Sigmoid colon (tissue), 7 donors: Measurements from ENCODE around the gene ST6GAL2. TPM values are rescaled to one million over a fixed set of nuclear protein-coding genes. Genes with fewer than 3 reads are reported as not detected.

ENCODE experiments used
- DNase-seq: peaks from one replicate; pipeline ENCODE4 v3.0.0-alpha.2; 2019
- H3K27ac ChIP-seq, 4 donors: fragments of 200-600 bp; sonication (generic); one replicate each; pipeline ENCODE4 v1.5.1; 2016 to 2019; ENCODE audit warnings: mild to moderate bottlenecking in 1 of 4
- H3K27me3 ChIP-seq, 3 donors: fragments of 200-600 bp; sonication (generic); one replicate each; pipeline ENCODE4 v1.5.1; 2019; ENCODE audit warnings: mild to moderate bottlenecking in 1 of 3
- H3K36me3 ChIP-seq, 4 donors: fragments of 200-600 bp; sonication (generic); one replicate each; pipeline ENCODE4 v1.5.1; 2016 to 2019
- H3K4me1 ChIP-seq, 4 donors: fragments of 200-600 bp; sonication (generic); one replicate each; pipeline ENCODE4 v1.5.1; 2017 to 2019
- H3K4me3 ChIP-seq, 4 donors: fragments of 200-600 bp; sonication (generic); one replicate each; pipeline ENCODE4 v1.5.1; 2017 to 2019; ENCODE audit warnings: mild to moderate bottlenecking in 2 of 4, moderate library complexity in 1 of 4
- H3K9me3 ChIP-seq, 4 donors: fragments of 200-600 bp in 3 of 4; sonication (generic) in 3 of 4; one replicate each; pipeline versions ENCODE4 v1.5.1 to v1.6.1; 2013 to 2019
- CTCF ChIP-seq, 4 experiments: fragments of 450-650 bp in 3 of 4; fragments of 200-600 bp in 1 of 4; IDR thresholded peaks; one replicate each; pipeline ENCODE4 v1.5.1; 2016 to 2019; ENCODE audit warnings: antibody characterized with exemption in 4 of 4, mild to moderate bottlenecking in 3 of 4, moderate library complexity in 2 of 4
- EP300 ChIP-seq, 4 donors: sonication (generic); formaldehyde crosslinking; IDR thresholded peaks; one replicate each; pipeline ENCODE4 v1.6.1; 2017; ENCODE audit warnings: antibody characterized with exemption in 4 of 4
- POLR2A ChIP-seq, 2 donors: fragments of 450-650 bp; IDR thresholded peaks; one replicate each; pipeline ENCODE4 v1.6.1; 2016; ENCODE audit warnings: antibody characterized with exemption in 2 of 2, mild to moderate bottlenecking in 2 of 2, moderate library complexity in 2 of 2
- POLR2AphosphoS5 ChIP-seq, 4 donors: sonication (generic); formaldehyde crosslinking; IDR thresholded peaks; one replicate each; pipeline ENCODE4 v1.6.1; 2017; ENCODE audit warnings: antibody characterized with exemption in 4 of 4
- WGBS, 2 donors: extraction: QIAGEN DNeasy Blood & Tissue Kit; methylation state at CpG; one replicate each; pipeline ENCODE4 v1.1.7; 2013; 5-methylcytosine and 5-hydroxymethylcytosine counted together
- intact Hi-C: fragments of 100-400 bp; cut with DNase I; formaldehyde crosslinking; loops from one replicate; pipeline ENCODE4 v1.15.1; 2023
- polyA plus RNA-seq, 3 donors: library from polyadenylated mRNA; stranded (reverse); fragments of 200-250 nt; gene quantifications; one replicate each; pipeline ENCODE4 v1.2.3, GENCODE V29; 2013
- total RNA-seq, 4 donors: library from RNA; depleted of rRNA; stranded (reverse); fragments of >200 nt; gene quantifications; one replicate each; pipeline ENCODE4 v1.1.0, GENCODE V29; 2016
- donor health status: healthy with polysubstance abuse.
- donor health status: Bipolar disorder and iron deficiency.
- donor health status: healthy.

The ST6GAL2 gene
- total and polyA plus RNA-seq, 7 donors = under 0.01 to 6.2 (median 0.83) TPM

DNA sequence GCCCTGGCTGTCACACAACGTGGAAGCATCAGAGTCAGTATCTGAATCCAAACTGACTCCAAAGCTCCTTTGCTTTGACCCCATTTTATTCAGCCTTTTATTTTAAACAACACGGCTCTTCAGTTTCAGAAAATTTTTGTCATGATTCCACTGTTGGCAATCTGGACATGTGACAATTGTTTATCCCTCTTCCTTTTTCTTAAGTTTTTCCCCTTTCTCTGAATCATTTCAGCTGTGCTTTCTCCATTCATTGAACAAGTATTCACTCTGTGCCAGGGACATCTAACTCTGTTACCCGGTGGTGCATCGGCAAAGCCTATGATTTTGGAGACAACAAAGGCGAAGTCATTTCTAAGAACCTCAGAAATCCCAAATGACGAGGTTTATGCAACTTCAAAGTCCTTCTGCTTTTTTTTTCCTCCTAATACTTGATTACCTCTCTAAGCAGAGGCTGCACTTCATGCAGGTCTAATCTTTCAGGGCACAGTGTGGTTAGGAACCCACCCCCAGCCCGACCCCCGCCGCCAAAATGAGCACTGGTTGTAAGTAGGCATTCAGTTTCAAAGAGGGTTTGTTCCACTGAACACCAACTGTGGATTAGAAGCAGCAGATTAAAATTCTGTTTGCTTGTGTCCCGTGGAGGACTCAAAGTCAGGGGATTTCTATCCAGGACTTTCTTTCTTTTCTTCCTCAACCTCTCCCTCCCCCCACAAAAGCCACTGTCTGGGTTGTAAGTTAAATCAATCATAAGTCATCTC is 18.6 kb downstream of the ST6GAL2 start:
- no peak overlapping the region for H3K4me3 ChIP-seq
- H3K9me3 ChIP-seq = no peaks in the 10 kb centered on the region
- WGBS, 2 donors = 79 to 85% methylated on average over 10 of the region's 10 CpGs
- TF ChIP-seq POLR2A (IDR thresholded peaks at IDR 0.05) (no peak), POLR2AphosphoS5 (IDR thresholded peaks at IDR 0.05) (no peak)
- H3K36me3 ChIP-seq = no peaks in the 10 kb centered on the region
- intact Hi-C loops = no loop called here
- no peak overlapping the region for H3K27ac ChIP-seq
- DNase-seq = no peak
- peaks cover 0 to 16% (median 0%) of the 10 kb centered on the region in 4 donors for H3K4me1 ChIP-seq
- no peaks in the 10 kb centered on the region for H3K27me3 ChIP-seq

DNA sequence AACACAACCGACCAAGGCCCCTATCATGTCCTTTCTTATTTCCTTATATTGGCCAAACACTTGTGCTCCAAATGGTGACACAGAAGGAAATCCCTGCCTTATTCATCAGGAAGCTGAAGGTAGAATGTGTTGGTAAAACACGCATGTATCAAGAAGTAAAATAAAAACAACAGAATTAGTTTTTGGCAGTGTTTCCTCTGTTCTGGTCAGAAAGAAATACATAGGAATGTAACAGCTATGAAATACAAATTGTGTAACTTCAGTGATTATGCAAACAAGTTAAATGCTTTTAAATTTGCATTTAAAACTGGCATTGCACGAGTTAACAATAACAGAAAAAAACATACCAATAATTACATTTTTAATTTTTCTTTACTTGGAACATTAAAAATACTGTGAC is 19.3 kb downstream of the ST6GAL2 start:
- WGBS, 2 donors = 77% methylated on average over 3 of the region's 3 CpGs
- no peak overlapping the region for H3K4me3 ChIP-seq
- H3K27ac ChIP-seq = no peak overlapping the region
- no peaks in the 10 kb centered on the region for H3K9me3 ChIP-seq
- no peak for DNase-seq
- no peaks in the 10 kb centered on the region for H3K27me3 ChIP-seq
- intact Hi-C loops = no loop called here
- no peaks in the 10 kb centered on the region for H3K36me3 ChIP-seq
- no peak for TF ChIP-seq POLR2AphosphoS5 (IDR thresholded peaks at IDR 0.05)
- no peak for TF ChIP-seq POLR2A (IDR thresholded peaks at IDR 0.05)
- TF ChIP-seq EP300 (IDR thresholded peaks at IDR 0.05) = no peak
- TF ChIP-seq CTCF (IDR thresholded peaks at IDR 0.05) = no peak
- peaks cover 0 to 16% (median 0%) of the 10 kb centered on the region in 4 donors for H3K4me1 ChIP-seq

DNA sequence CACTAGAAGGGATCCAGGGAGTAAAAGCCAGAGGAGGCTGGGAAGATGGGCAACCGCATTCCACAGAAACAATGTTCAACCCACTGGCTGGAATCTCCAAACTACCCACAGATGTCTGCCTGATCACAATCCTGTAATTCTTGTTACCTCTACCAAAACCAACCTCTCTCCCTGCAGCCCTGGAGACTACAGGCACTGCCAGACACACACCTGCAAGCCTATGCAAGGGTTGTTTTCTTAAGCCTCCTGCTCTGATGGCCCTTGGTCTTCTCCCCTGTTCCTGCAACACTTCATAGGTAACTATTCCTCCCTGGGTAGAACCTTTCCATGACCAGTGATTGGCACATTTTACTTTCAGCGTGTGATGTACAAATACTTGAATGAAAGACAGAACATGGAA is 21.9 kb downstream of the ST6GAL2 start:
- 95 to 97% methylated on average over 2 of the region's 2 CpGs for WGBS, 2 donors

GRCh38 chr2:106863387-106863786 is 22.6 kb downstream of the ST6GAL2 start:
- TF ChIP-seq CTCF (IDR thresholded peaks at IDR 0.05) (no peak), POLR2A (IDR thresholded peaks at IDR 0.05) (no peak)
- H3K27me3 ChIP-seq = no peaks in the 10 kb centered on the region
- peaks cover 0 to 6% (median 0%) of the 10 kb centered on the region in 4 donors for H3K9me3 ChIP-seq
- peaks cover 0 to 16% (median 0%) of the 10 kb centered on the region in 4 donors for H3K4me1 ChIP-seq
- H3K27ac ChIP-seq = peak overlapping the region in 1 of 4 donors; percentile 60
- intact Hi-C loops = no loop called here
- DNase-seq = no peak
- no peak overlapping the region for H3K4me3 ChIP-seq
- WGBS, 2 donors = 36 to 65% methylated on average over 8 of the region's 8 CpGs
- no peaks in the 10 kb centered on the region for H3K36me3 ChIP-seq

More for the DNA sequence above, 21.9 kb downstream of the ST6GAL2 start:
- no peak for DNase-seq
- no peak overlapping the region for H3K27ac ChIP-seq
- no peak overlapping the region for H3K4me3 ChIP-seq
- intact Hi-C loops = no loop called here
- no peaks in the 10 kb centered on the region for H3K27me3 ChIP-seq
- H3K9me3 ChIP-seq = no peaks in the 10 kb centered on the region
- no peaks in the 10 kb centered on the region for H3K36me3 ChIP-seq
- no peak for TF ChIP-seq POLR2AphosphoS5 (IDR thresholded peaks at IDR 0.05)
- no peak for TF ChIP-seq EP300 (IDR thresholded peaks at IDR 0.05)
- no peak for TF ChIP-seq POLR2A (IDR thresholded peaks at IDR 0.05)
- TF ChIP-seq CTCF (IDR thresholded peaks at IDR 0.05) = no peak
- peaks cover 0 to 16% (median 0%) of the 10 kb centered on the region in 4 donors for H3K4me1 ChIP-seq

DNA sequence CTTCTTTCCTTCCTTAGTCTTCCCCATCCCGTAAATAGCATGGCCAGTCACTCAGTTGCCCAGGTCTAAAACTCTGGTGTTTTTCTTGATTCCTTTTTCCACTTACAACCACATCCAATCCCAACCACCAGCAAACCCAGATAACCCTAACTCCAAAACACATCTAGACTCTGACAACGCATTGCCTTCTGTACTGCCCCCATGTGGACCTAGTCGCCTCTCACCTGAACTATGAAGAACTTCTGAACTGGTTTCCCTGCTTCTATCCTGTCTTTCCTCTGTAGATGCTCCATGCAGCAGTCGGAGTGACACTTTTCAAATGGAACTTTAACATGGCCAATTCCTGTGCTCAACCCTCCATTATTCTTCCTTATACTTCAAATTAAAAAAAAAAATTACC is 26.5 kb downstream of the ST6GAL2 start:
- WGBS, 2 donors = 93 to 95% methylated on average over 4 of the region's 4 CpGs
- Histone ChIP-seq H3K36me3 (no peaks in the 10 kb centered on the region), H3K4me3 (no peak overlapping the region), H3K27ac (no peak overlapping the region), H3K9me3 (peaks cover 0 to 6% (median 0%) of the 10 kb centered on the region in 4 donors), H3K27me3 (no peaks in the 10 kb centered on the region), H3K4me1 (peaks cover 0 to 17% (median 0%) of the 10 kb centered on the region in 4 donors)
- intact Hi-C loops = no loop called here
- no peak for DNase-seq
- TF ChIP-seq POLR2AphosphoS5 (IDR thresholded peaks at IDR 0.05) = no peak
- TF ChIP-seq EP300 (IDR thresholded peaks at IDR 0.05) = no peak
- TF ChIP-seq CTCF (IDR thresholded peaks at IDR 0.05) = no peak
- no peak for TF ChIP-seq POLR2A (IDR thresholded peaks at IDR 0.05)
